ENCODE results near the gene RNF167.
"Not testable (repeated sequence)": the region's sequence is repeated elsewhere in the genome, so short reads cannot be mapped to it uniquely, and the experiment has no call there.

The RNF167 gene

GRCh38 chr17:4926577-4927335 lies 13.3 kb upstream of the RNF167 start:
- H3K4me3 ChIP-seq (ENCODE audit: low read depth in 1 of 2, low read length in 2 of 2); H3K4me1 ChIP-seq (ENCODE audit: control insufficient read depth in 1 of 2, insufficient read depth in 2 of 2, low read length in 2 of 2); H3K9ac ChIP-seq (ENCODE audit: low read depth in 1 of 2, low read length in 2 of 2); H3K27ac ChIP-seq (ENCODE audit: low read depth, low read length); H3K9me3 ChIP-seq (ENCODE audit: control insufficient read depth in 1 of 2, low read length in 2 of 2); H3K36me3 ChIP-seq (ENCODE audit: control insufficient read depth in 1 of 2, insufficient read depth in 2 of 2, low read length in 2 of 2); H3K27me3 ChIP-seq (ENCODE audit: control insufficient read depth in 1 of 2, insufficient read depth in 2 of 2, low read length in 2 of 2): not testable (repeated sequence)

- peaks cover under 1% of the 10 kb centered on the region in 2 donors for H3K4me1 ChIP-seq (ENCODE audit: control insufficient read depth in 1 of 2, insufficient read depth in 2 of 2, low read length in 2 of 2)
- no peak overlapping the region for H3K9ac ChIP-seq (ENCODE audit: low read depth in 1 of 2, low read length in 2 of 2)
- no peaks in the 10 kb centered on the region for H3K36me3 ChIP-seq (ENCODE audit: control insufficient read depth in 1 of 2, insufficient read depth in 2 of 2, low read length in 2 of 2)
- no peaks in the 10 kb centered on the region for H3K27me3 ChIP-seq (ENCODE audit: control insufficient read depth in 1 of 2, insufficient read depth in 2 of 2, low read length in 2 of 2)
- no peaks in the 10 kb centered on the region for H3K9me3 ChIP-seq (ENCODE audit: control insufficient read depth in 1 of 2, low read length in 2 of 2)
- no peak overlapping the region for H3K4me3 ChIP-seq (ENCODE audit: low read depth in 1 of 2, low read length in 2 of 2)
- no peak overlapping the region for H3K27ac ChIP-seq (ENCODE audit: low read depth, low read length)
Observed at GRCh38 chr17:4928881-4929280, 11.2 kb upstream of the RNF167 start.

GRCh38 chr17:4931963-4932362 lies 8.1 kb upstream of the RNF167 start, which contains the start of gene GP1BA:
Gene GP1BA (plus strand): TSS chr17:4932277. CDS start chr17:4932605, 328 bp downstream.
- Histone ChIP-seq H3K9me3 (ENCODE audit: control insufficient read depth in 1 of 2, low read length in 2 of 2) (no peaks in the 10 kb centered on the region), H3K4me1 (ENCODE audit: control insufficient read depth in 1 of 2, insufficient read depth in 2 of 2, low read length in 2 of 2) (peaks cover 9% of the 10 kb centered on the region in 2 donors), H3K9ac (ENCODE audit: low read depth in 1 of 2, low read length in 2 of 2) (no peak within 1 kb of the TSS), H3K4me3 (ENCODE audit: low read depth in 1 of 2, low read length in 2 of 2) (no peak within 1 kb of the TSS), H3K27ac (ENCODE audit: low read depth, low read length) (no peak within 1 kb of the TSS), H3K36me3 (ENCODE audit: control insufficient read depth in 1 of 2, insufficient read depth in 2 of 2, low read length in 2 of 2) (peaks cover under 1 to 9% of the 10 kb centered on the region in 2 donors), H3K27me3 (ENCODE audit: control insufficient read depth in 1 of 2, insufficient read depth in 2 of 2, low read length in 2 of 2) (no peaks in the 10 kb centered on the region)

- Histone ChIP-seq H3K27me3 (ENCODE audit: control insufficient read depth in 1 of 2, insufficient read depth in 2 of 2, low read length in 2 of 2) (no peaks in the 10 kb centered on the region), H3K4me3 (ENCODE audit: low read depth in 1 of 2, low read length in 2 of 2) (no peak overlapping the region), H3K9me3 (ENCODE audit: control insufficient read depth in 1 of 2, low read length in 2 of 2) (no peaks in the 10 kb centered on the region), H3K36me3 (ENCODE audit: control insufficient read depth in 1 of 2, insufficient read depth in 2 of 2, low read length in 2 of 2) (peaks cover 8 to 17% of the 10 kb centered on the region in 2 donors), H3K27ac (ENCODE audit: low read depth, low read length) (no peak overlapping the region), H3K9ac (ENCODE audit: low read depth in 1 of 2, low read length in 2 of 2) (no peak overlapping the region), H3K4me1 (ENCODE audit: control insufficient read depth in 1 of 2, insufficient read depth in 2 of 2, low read length in 2 of 2) (peaks cover 9% of the 10 kb centered on the region in 2 donors)
Observed at GRCh38 chr17:4932756-4933155, 7.3 kb upstream of the RNF167 start.

GRCh38 chr17:4933646-4934045 lies 6.4 kb upstream of the RNF167 start:
- no peak overlapping the region for H3K9ac ChIP-seq (ENCODE audit: low read depth in 1 of 2, low read length in 2 of 2)
- H3K4me1 ChIP-seq (ENCODE audit: control insufficient read depth in 1 of 2, insufficient read depth in 2 of 2, low read length in 2 of 2): peaks cover 14 to 16% of the 10 kb centered on the region in 2 donors
- H3K9me3 ChIP-seq (ENCODE audit: control insufficient read depth in 1 of 2, low read length in 2 of 2): no peaks in the 10 kb centered on the region
- no peaks in the 10 kb centered on the region for H3K27me3 ChIP-seq (ENCODE audit: control insufficient read depth in 1 of 2, insufficient read depth in 2 of 2, low read length in 2 of 2)
- H3K36me3 ChIP-seq (ENCODE audit: control insufficient read depth in 1 of 2, insufficient read depth in 2 of 2, low read length in 2 of 2): peaks cover 12 to 25% of the 10 kb centered on the region in 2 donors
- H3K27ac ChIP-seq (ENCODE audit: low read depth, low read length): no peak overlapping the region
- H3K4me3 ChIP-seq (ENCODE audit: low read depth in 1 of 2, low read length in 2 of 2): no peak overlapping the region

- no peak overlapping the region for H3K9ac ChIP-seq (ENCODE audit: low read depth in 1 of 2, low read length in 2 of 2)
- H3K27me3 ChIP-seq (ENCODE audit: control insufficient read depth in 1 of 2, insufficient read depth in 2 of 2, low read length in 2 of 2): no peaks in the 10 kb centered on the region
- peaks cover 19 to 23% of the 10 kb centered on the region in 2 donors for H3K4me1 ChIP-seq (ENCODE audit: control insufficient read depth in 1 of 2, insufficient read depth in 2 of 2, low read length in 2 of 2)
- no peaks in the 10 kb centered on the region for H3K9me3 ChIP-seq (ENCODE audit: control insufficient read depth in 1 of 2, low read length in 2 of 2)
- no peak overlapping the region for H3K27ac ChIP-seq (ENCODE audit: low read depth, low read length)
- no peak overlapping the region for H3K4me3 ChIP-seq (ENCODE audit: low read depth in 1 of 2, low read length in 2 of 2)
- peaks cover 12 to 25% of the 10 kb centered on the region in 2 donors for H3K36me3 ChIP-seq (ENCODE audit: control insufficient read depth in 1 of 2, insufficient read depth in 2 of 2, low read length in 2 of 2)
Observed at GRCh38 chr17:4934173-4934979, 5.7 kb upstream of the RNF167 start.

GRCh38 chr17:4935650-4936049 lies 4.4 kb upstream of the RNF167 start:
- H3K36me3 ChIP-seq (ENCODE audit: control insufficient read depth in 1 of 2, insufficient read depth in 2 of 2, low read length in 2 of 2): peaks cover 12 to 25% of the 10 kb centered on the region in 2 donors
- no peak overlapping the region for H3K27ac ChIP-seq (ENCODE audit: low read depth, low read length)
- H3K27me3 ChIP-seq (ENCODE audit: control insufficient read depth in 1 of 2, insufficient read depth in 2 of 2, low read length in 2 of 2): no peaks in the 10 kb centered on the region

GRCh38 chr17:4936436-4936835 lies 3.6 kb upstream of the RNF167 start:
- Histone ChIP-seq H3K9ac (ENCODE audit: low read depth in 1 of 2, low read length in 2 of 2) (no peak overlapping the region), H3K4me3 (ENCODE audit: low read depth in 1 of 2, low read length in 2 of 2) (no peak overlapping the region), H3K27ac (ENCODE audit: low read depth, low read length) (no peak overlapping the region), H3K4me1 (ENCODE audit: control insufficient read depth in 1 of 2, insufficient read depth in 2 of 2, low read length in 2 of 2) (peaks cover 25 to 33% of the 10 kb centered on the region in 2 donors), H3K9me3 (ENCODE audit: control insufficient read depth in 1 of 2, low read length in 2 of 2) (no peaks in the 10 kb centered on the region), H3K27me3 (ENCODE audit: control insufficient read depth in 1 of 2, insufficient read depth in 2 of 2, low read length in 2 of 2) (no peaks in the 10 kb centered on the region), H3K36me3 (ENCODE audit: control insufficient read depth in 1 of 2, insufficient read depth in 2 of 2, low read length in 2 of 2) (peaks cover 12 to 25% of the 10 kb centered on the region in 2 donors)

More at GRCh38 chr17:4935650-4936049, 4.4 kb upstream of the RNF167 start:
- Histone ChIP-seq H3K4me1 (ENCODE audit: control insufficient read depth in 1 of 2, insufficient read depth in 2 of 2, low read length in 2 of 2) (peaks cover 19 to 25% of the 10 kb centered on the region in 2 donors), H3K9me3 (ENCODE audit: control insufficient read depth in 1 of 2, low read length in 2 of 2) (no peaks in the 10 kb centered on the region), H3K4me3 (ENCODE audit: low read depth in 1 of 2, low read length in 2 of 2) (no peak overlapping the region), H3K9ac (ENCODE audit: low read depth in 1 of 2, low read length in 2 of 2) (no peak overlapping the region)

- no peaks in the 10 kb centered on the region for H3K9me3 ChIP-seq (ENCODE audit: control insufficient read depth in 1 of 2, low read length in 2 of 2)
- no peak overlapping the region for H3K27ac ChIP-seq (ENCODE audit: low read depth, low read length)
- H3K36me3 ChIP-seq (ENCODE audit: control insufficient read depth in 1 of 2, insufficient read depth in 2 of 2, low read length in 2 of 2): peaks cover 17 to 29% of the 10 kb centered on the region in 2 donors
- peaks cover 36 to 43% of the 10 kb centered on the region in 2 donors for H3K4me1 ChIP-seq (ENCODE audit: control insufficient read depth in 1 of 2, insufficient read depth in 2 of 2, low read length in 2 of 2)
- no peaks in the 10 kb centered on the region for H3K27me3 ChIP-seq (ENCODE audit: control insufficient read depth in 1 of 2, insufficient read depth in 2 of 2, low read length in 2 of 2)
- no peak overlapping the region for H3K4me3 ChIP-seq (ENCODE audit: low read depth in 1 of 2, low read length in 2 of 2)
- H3K9ac ChIP-seq (ENCODE audit: low read depth in 1 of 2, low read length in 2 of 2): no peak overlapping the region
Observed at GRCh38 chr17:4937553-4937952, 2.5 kb upstream of the RNF167 start.

- no peak overlapping the region for H3K27ac ChIP-seq (ENCODE audit: low read depth, low read length)
- peak overlapping the region in 1 of 2 donors; percentile 93 for H3K4me3 ChIP-seq (ENCODE audit: low read depth in 1 of 2, low read length in 2 of 2)
- H3K9ac ChIP-seq (ENCODE audit: low read depth in 1 of 2, low read length in 2 of 2): peak overlapping the region in 1 of 2 donors; percentile 91
- H3K27me3 ChIP-seq (ENCODE audit: control insufficient read depth in 1 of 2, insufficient read depth in 2 of 2, low read length in 2 of 2): no peaks in the 10 kb centered on the region
- H3K4me1 ChIP-seq (ENCODE audit: control insufficient read depth in 1 of 2, insufficient read depth in 2 of 2, low read length in 2 of 2): peaks cover 41 to 48% of the 10 kb centered on the region in 2 donors
- H3K36me3 ChIP-seq (ENCODE audit: control insufficient read depth in 1 of 2, insufficient read depth in 2 of 2, low read length in 2 of 2): peaks cover 22 to 34% of the 10 kb centered on the region in 2 donors
- H3K9me3 ChIP-seq (ENCODE audit: control insufficient read depth in 1 of 2, low read length in 2 of 2): no peaks in the 10 kb centered on the region
Observed at GRCh38 chr17:4938069-4938491, 2.0 kb upstream of the RNF167 start.

Data from duodenal mucosa (tissue), 2 donors.